GM12873 (cell line): ENCODE results near the gene MPHOSPH6.

Experiments used
- TF ChIP-seq, protein P1 (sequence below): IDR thresholded peaks from 2 replicates; pipeline ENCODE4 v1.5.1; 2012; ENCODE audit warnings: low read depth, mild to moderate bottlenecking, moderate library complexity, low read length, control low read depth; ENCODE audit not compliant: insufficient read depth; ENCODE audit errors: missing control alignments

Gene MPHOSPH6

DNA sequence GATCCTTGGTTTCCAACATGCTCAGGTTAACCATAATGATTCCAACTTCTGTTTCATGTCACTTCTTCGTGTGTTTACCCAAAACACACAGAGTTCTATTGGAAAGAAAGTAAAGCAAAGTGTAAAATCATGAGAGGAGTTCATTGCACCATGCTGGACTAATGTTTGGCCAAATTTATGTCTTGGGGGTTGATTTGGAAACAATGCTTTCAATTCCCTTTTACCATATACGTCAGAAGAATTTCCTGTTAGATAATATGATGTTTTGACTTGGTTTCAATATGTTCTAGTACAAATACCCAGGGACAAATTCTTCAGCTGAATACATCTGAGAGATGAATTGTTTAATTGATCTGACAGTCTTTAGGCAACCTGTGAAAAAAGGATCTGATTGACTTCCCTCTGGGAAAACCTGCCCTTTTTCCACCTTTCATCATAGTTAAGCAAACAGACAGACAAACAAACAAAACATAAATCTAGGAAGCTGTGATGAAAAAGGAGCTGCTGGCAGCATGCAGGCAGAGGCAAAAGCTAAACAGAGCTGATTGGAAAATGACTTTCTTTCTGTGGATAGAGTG is 26.0 kb upstream of the MPHOSPH6 start:
- TF ChIP-seq, protein P1, sequence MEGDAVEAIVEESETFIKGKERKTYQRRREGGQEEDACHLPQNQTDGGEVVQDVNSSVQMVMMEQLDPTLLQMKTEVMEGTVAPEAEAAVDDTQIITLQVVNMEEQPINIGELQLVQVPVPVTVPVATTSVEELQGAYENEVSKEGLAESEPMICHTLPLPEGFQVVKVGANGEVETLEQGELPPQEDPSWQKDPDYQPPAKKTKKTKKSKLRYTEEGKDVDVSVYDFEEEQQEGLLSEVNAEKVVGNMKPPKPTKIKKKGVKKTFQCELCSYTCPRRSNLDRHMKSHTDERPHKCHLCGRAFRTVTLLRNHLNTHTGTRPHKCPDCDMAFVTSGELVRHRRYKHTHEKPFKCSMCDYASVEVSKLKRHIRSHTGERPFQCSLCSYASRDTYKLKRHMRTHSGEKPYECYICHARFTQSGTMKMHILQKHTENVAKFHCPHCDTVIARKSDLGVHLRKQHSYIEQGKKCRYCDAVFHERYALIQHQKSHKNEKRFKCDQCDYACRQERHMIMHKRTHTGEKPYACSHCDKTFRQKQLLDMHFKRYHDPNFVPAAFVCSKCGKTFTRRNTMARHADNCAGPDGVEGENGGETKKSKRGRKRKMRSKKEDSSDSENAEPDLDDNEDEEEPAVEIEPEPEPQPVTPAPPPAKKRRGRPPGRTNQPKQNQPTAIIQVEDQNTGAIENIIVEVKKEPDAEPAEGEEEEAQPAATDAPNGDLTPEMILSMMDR = no peak

- TF ChIP-seq, protein P1 = no peak
Observed at GRCh38 chr16:82194086-82194485, 24.1 kb upstream of the MPHOSPH6 start.

DNA sequence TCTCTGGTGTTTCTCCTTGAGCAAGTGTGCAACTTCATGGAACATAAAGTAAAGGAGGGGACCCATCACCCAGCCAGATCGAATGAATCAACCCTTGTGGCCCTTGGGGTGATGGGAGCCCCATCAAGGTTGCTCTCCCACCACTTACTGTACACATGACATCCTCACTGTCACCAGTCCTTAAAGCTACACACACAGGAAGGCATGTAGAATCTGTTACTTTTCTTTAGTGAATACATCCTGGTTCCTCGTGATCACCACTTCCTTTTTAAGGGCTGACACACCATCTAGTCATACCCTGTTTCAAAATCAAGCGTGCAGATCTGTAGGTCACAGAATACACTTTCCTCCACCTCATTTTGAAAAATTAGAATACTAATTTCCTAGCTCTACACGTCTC is 22.6 kb upstream of the MPHOSPH6 start:
- TF ChIP-seq, protein P1 = no peak

DNA sequence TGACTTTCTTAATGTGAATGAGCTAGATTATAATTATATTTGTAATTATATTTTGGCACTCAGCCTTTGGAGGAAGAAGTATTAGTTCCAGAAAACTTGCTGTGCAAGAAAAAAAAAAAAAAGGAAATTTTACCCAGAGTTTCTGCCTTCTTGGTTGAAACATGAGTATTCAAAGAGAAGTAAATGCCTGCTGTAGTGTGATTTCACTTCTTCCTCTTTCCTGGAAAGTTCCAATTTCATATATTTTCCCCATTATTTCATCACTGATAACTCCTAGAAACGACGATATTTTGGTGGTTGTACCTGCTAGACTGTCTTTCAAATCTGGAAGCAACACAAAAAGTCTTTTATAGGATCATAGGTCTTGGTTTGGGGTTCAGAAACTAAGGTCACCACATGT is 20.4 kb upstream of the MPHOSPH6 start:
- TF ChIP-seq, protein P1 = no peak

DNA sequence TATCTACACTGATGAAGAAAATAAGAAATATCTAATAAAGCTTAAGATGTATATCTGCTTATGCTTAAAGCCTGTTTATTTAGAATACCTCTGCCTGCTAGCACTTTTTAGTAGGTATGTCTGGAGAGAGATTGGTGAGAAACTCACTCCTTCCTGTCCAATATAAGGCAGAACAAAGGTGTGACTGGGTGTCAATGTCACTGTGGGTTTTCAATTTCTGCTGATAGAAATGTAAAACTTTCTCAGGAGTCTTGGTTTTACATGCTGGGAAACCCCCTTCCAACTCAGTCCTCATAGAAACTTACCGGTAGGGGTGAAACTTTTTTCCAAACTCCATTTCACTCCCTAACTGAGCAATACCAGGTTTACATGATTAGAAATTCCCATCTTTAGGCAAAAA is 17.8 kb upstream of the MPHOSPH6 start:
- TF ChIP-seq, protein P1 = no peak

GRCh38 chr16:82185012-82185411 is 15.0 kb upstream of the MPHOSPH6 start:
- TF ChIP-seq, protein P1 = no peak

DNA sequence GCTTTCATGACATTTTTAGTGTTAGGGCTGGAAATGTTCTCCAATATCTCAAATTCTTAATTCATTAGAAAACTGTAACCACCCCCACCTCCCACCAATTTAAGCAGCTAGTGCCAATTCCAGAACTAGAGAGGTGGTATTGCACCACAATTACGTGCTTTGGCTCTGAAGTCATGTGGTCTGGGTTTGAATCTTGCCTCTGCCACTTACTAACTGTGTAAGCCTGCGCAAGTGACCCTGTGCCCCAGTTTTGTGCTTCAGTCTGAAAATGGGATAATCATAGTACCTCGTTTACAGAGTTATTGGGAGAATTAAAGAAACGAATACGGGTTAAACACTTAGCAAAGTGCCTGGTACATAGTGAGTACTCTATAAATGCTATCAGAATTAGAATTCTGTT is 14.2 kb upstream of the MPHOSPH6 start:
- TF ChIP-seq, protein P1 = no peak
